C4-2B (cell line): ENCODE results near the gene IL6ST.

Experiments used
- H3K27ac ChIP-seq: fragments of 450-650 bp; 2 replicates; pipeline ENCODE4 v1.5.1; 2017
- CTCF ChIP-seq: fragments of 450-650 bp; conservative IDR thresholded peaks from 2 replicates; pipeline ENCODE4 v1.5.1; 2017; ENCODE audit warnings: mild to moderate bottlenecking
- ZFX ChIP-seq: fragments of 450-650 bp; IDR thresholded peaks from 2 replicates; pipeline ENCODE4 v1.6.1; 2017

Gene IL6ST

GRCh38 chr5:55936100-55936693 lies 58.6 kb downstream of the IL6ST start:
- peak; percentile 98 for TF ChIP-seq CTCF
- TF ChIP-seq ZFX, result no peak
- no peak overlapping the region for H3K27ac ChIP-seq

GRCh38 chr5:55935371-55935770 lies 59.4 kb downstream of the IL6ST start:
- H3K27ac ChIP-seq, result no peak overlapping the region
- no peak for TF ChIP-seq ZFX

- no peak for TF ChIP-seq ZFX
- TF ChIP-seq CTCF, result no peak
- no peak overlapping the region for H3K27ac ChIP-seq
Observed at GRCh38 chr5:55934720-55935119, 60.0 kb downstream of the IL6ST start.

- no peak overlapping the region for H3K27ac ChIP-seq
- TF ChIP-seq ZFX, result no peak
- TF ChIP-seq CTCF, result no peak
Observed at GRCh38 chr5:55934115-55934613, 60.6 kb downstream of the IL6ST start.

GRCh38 chr5:55933377-55934114 lies 61.2 kb downstream of the IL6ST start:
- no peak overlapping the region for H3K27ac ChIP-seq
- TF ChIP-seq ZFX, result no peak
- no peak for TF ChIP-seq CTCF

GRCh38 chr5:55932700-55933099 lies 62.1 kb downstream of the IL6ST start:
- TF ChIP-seq CTCF (no peak), ZFX (no peak)

GRCh38 chr5:55929020-55929799 lies 65.6 kb downstream of the IL6ST start:
- H3K27ac ChIP-seq, result no peak overlapping the region
- TF ChIP-seq ZFX (no peak), CTCF (no peak)

More at GRCh38 chr5:55932700-55933099, 62.1 kb downstream of the IL6ST start:
- H3K27ac ChIP-seq, result no peak overlapping the region
